Inflammatory macrophage treated with lipopolysaccharide for 1 hour (primary cell): Measurements from ENCODE around the gene PANK4.
A peak's percentile ranks its signal among the peaks of the same experiment; 100 is the strongest.

Experiments used
- DNase-seq, 2 donors: peaks; one replicate each; pipeline ENCODE4 v3.0.0-alpha.2; 2020 to 2022

Gene PANK4

GRCh38 chr1:2528016-2528415, 1.6 kb upstream of the PANK4 start:
- DNase-seq, result no peak

GRCh38 chr1:2527556-2527860, 1.1 kb upstream of the PANK4 start:
- DNase-seq, result no peak

GRCh38 chr1:2526824-2527555, 594 bp upstream of the PANK4 start:
- peak; percentile 7 to 62 for DNase-seq

GRCh38 chr1:2525572-2525919, 850 bp downstream of the PANK4 start:
- no peak for DNase-seq

GRCh38 chr1:2523891-2524609, 2.3 kb downstream of the PANK4 start:
- no peak for DNase-seq

- no peak for DNase-seq
These were observed 3.1 kb downstream of the PANK4 start for GRCh38 chr1:2523191-2523890.

- no peak for DNase-seq
These were observed 4.2 kb downstream of the PANK4 start for GRCh38 chr1:2522230-2522629.

GRCh38 chr1:2520806-2521205, 5.6 kb downstream of the PANK4 start:
- no peak for DNase-seq

GRCh38 chr1:2520206-2520605, 6.2 kb downstream of the PANK4 start:
- DNase-seq, result no peak

- DNase-seq, result no peak
These were observed 6.7 kb downstream of the PANK4 start for GRCh38 chr1:2519729-2520128.

GRCh38 chr1:2519029-2519685, 7.2 kb downstream of the PANK4 start:
- no peak for DNase-seq

GRCh38 chr1:2518528-2518927, 7.9 kb downstream of the PANK4 start:
- no peak for DNase-seq

GRCh38 chr1:2517966-2518365, 8.4 kb downstream of the PANK4 start:
- no peak for DNase-seq

- DNase-seq, result no peak
These were observed 9.4 kb downstream of the PANK4 start for GRCh38 chr1:2516946-2517345.

GRCh38 chr1:2516124-2516523, 10.3 kb downstream of the PANK4 start:
- DNase-seq, result no peak

GRCh38 chr1:2515763-2516080, 10.7 kb downstream of the PANK4 start:
- no peak for DNase-seq

GRCh38 chr1:2514863-2515762, 11.3 kb downstream of the PANK4 start:
- no peak for DNase-seq

- no peak for DNase-seq
These were observed 12.3 kb downstream of the PANK4 start for GRCh38 chr1:2513939-2514652.

GRCh38 chr1:2512862-2513421, 13.5 kb downstream of the PANK4 start:
- no peak for DNase-seq

- DNase-seq, result no peak
These were observed 15.8 kb downstream of the PANK4 start for GRCh38 chr1:2510366-2511155.

- DNase-seq, result no peak
These were observed 16.8 kb downstream of the PANK4 start for GRCh38 chr1:2509589-2509988.
